A549 (cell line): ENCODE results near the gene TDRD12. TPM values are rescaled to one million over a fixed set of nuclear protein-coding genes. Genes with fewer than 3 reads are reported as not detected.

ENCODE experiments used
- ATAC-seq, 2 experiments: fragments of 200-7000 bp in 1 of 2; fragments of >200 bp in 1 of 2; cut with Nextera tagmentation in 1 of 2; cut with Tn5 transposase in 1 of 2; 3 replicates each; pipeline versions ENCODE4 v1.8.0 to v1.9.1; 2018 to 2020; ENCODE audit warnings: mild to moderate bottlenecking in 1 of 2, moderate library complexity in 1 of 2
- CTCF ChIA-PET: fragments of 300-600 bp; sonication (Branson Sonifier 250); formaldehyde crosslinking; extraction: SDS; loops from one replicate; lab custom pipeline; 2021; ENCODE audit warnings: antibody characterized with exemption, inconsistent platforms; lab: Yijun Ruan, JAX
- POLR2A ChIA-PET: fragments of 350-600 bp; formaldehyde crosslinking; extraction: SDS; loops from one replicate; lab custom pipeline; 2021; ENCODE audit warnings: antibody characterized with exemption, inconsistent platforms; lab: Yijun Ruan, JAX
- DNase-seq, 2 experiments: peaks; one replicate each; pipeline versions ENCODE4 v3.0.0 to v3.0.0-alpha.2; 2011 to 2016; ENCODE audit warnings: low read depth in 1 of 2, low spot score in 1 of 2
- FAIRE-seq: peaks from 2 replicates; lab custom pipeline; 2011; peaks lifted over from hg19 to GRCh38; lab: Jason Lieb, UNC
- H3K27ac ChIP-seq, 2 experiments: fragments of >200 bp; sonication (Bioruptor Twin); formaldehyde crosslinking; 3 replicates each; pipeline ENCODE4 v1.5.1; 2016 to 2017
- H3K4me1 ChIP-seq: fragments of >200 bp; sonication (Bioruptor Twin); formaldehyde crosslinking; 3 replicates; pipeline ENCODE4 v1.6.1; 2016
- H3K4me2 ChIP-seq: fragments of >200 bp; sonication (Bioruptor Twin); formaldehyde crosslinking; 3 replicates; pipeline ENCODE4 v1.6.1; 2016
- H3K4me3 ChIP-seq: fragments of >200 bp; sonication (Bioruptor Twin); formaldehyde crosslinking; 3 replicates; pipeline ENCODE4 v1.5.1; 2016
- H3K9me3 ChIP-seq: fragments of >200 bp; sonication (Bioruptor Twin); formaldehyde crosslinking; 3 replicates; pipeline ENCODE4 v1.6.1; 2016
- BHLHE40 ChIP-seq: IDR thresholded peaks from 2 replicates; pipeline ENCODE4 v1.6.1; 2012; ENCODE audit warnings: low read depth, low read length, inconsistent platforms
- CBX8 ChIP-seq: fragments of 200-600 bp; sonication (generic); IDR thresholded peaks from 2 replicates; pipeline ENCODE4 v1.6.1; 2016
- CEBPB ChIP-seq, 2 experiments: fragments of >200 bp in 1 of 2; sonication (Bioruptor Twin) in 1 of 2; formaldehyde crosslinking in 1 of 2; IDR thresholded peaks; 2 replicates each; pipeline ENCODE4 v1.6.1; 2012 to 2016
- CHD2 ChIP-seq: fragments of 150-350 bp; IDR thresholded peaks from 2 replicates; pipeline ENCODE4 v1.6.1; 2014; ENCODE audit warnings: low read length; ENCODE audit not compliant: partially characterized antibody
- FOSB ChIP-seq: fragments of 250-450 bp; sonication (Bioruptor Pico); IDR thresholded peaks from 2 replicates; pipeline ENCODE4 v1.5.0; 2020; ENCODE audit warnings: mild to moderate bottlenecking, moderate library complexity
- FOSL2 ChIP-seq, 2 experiments: fragments of 450-650 bp in 1 of 2; fragments of >200 bp in 1 of 2; sonication (Bioruptor Twin) in 1 of 2; formaldehyde crosslinking; IDR thresholded peaks; 2 replicates each; pipeline versions ENCODE4 v1.5.0 to v1.6.1; 2016 to 2020; ENCODE audit warnings: mild to moderate bottlenecking in 1 of 2, moderate library complexity in 1 of 2
- HDAC2 ChIP-seq: fragments of 200-600 bp; sonication (generic); IDR thresholded peaks from 2 replicates; pipeline ENCODE4 v1.6.1; 2016
- HOXA7 ChIP-seq: fragments of 250-450 bp; sonication (Bioruptor Pico); IDR thresholded peaks from 2 replicates; pipeline ENCODE4 v1.5.0; 2020; ENCODE audit warnings: mild to moderate bottlenecking, moderate library complexity
- HOXB5 ChIP-seq: fragments of 250-450 bp; sonication (Bioruptor Pico); IDR thresholded peaks from 2 replicates; pipeline ENCODE4 v1.5.0; 2020; ENCODE audit warnings: mild to moderate bottlenecking, moderate library complexity
- JUN ChIP-seq, 2 experiments: fragments of >200 bp; sonication (Bioruptor Twin); formaldehyde crosslinking; IDR thresholded peaks; 2 replicates in 1 of 2; 3 replicates in 1 of 2; pipeline ENCODE4 v1.6.1; 2016 to 2017
- KDM5A ChIP-seq: fragments of 200-600 bp; sonication (generic); IDR thresholded peaks from 2 replicates; pipeline ENCODE4 v1.6.1; 2016; ENCODE audit warnings: antibody characterized with exemption, mild to moderate bottlenecking
- MAZ ChIP-seq: fragments of 150-350 bp; IDR thresholded peaks from 2 replicates; pipeline ENCODE4 v1.6.1; 2014; ENCODE audit warnings: antibody characterized with exemption, low read depth, low read length, borderline replicate concordance
- NFE2L2 ChIP-seq: fragments of 150-350 bp; conservative IDR thresholded peaks from 2 replicates; pipeline ENCODE4 v1.6.1; 2014; ENCODE audit warnings: low read length
- NPAS2 ChIP-seq: fragments of 250-450 bp; sonication (Bioruptor Pico); IDR thresholded peaks from 2 replicates; pipeline ENCODE4 v1.8.0; 2022; ENCODE audit warnings: mild to moderate bottlenecking, moderate library complexity, borderline replicate concordance
- PHF8 ChIP-seq: fragments of 200-600 bp; sonication (generic); IDR thresholded peaks from 2 replicates; pipeline ENCODE4 v1.6.1; 2016; ENCODE audit warnings: low read depth, mild to moderate bottlenecking, antibody characterized with exemption, moderate library complexity, borderline replicate concordance
- POLR2A ChIP-seq: IDR thresholded peaks from 2 replicates; pipeline ENCODE4 v1.6.1; 2012; ENCODE audit warnings: mild to moderate bottlenecking, low read length
- RCOR1 ChIP-seq: fragments of 150-350 bp; IDR thresholded peaks from 2 replicates; pipeline ENCODE4 v1.6.1; 2014; ENCODE audit warnings: antibody characterized with exemption, low read length, low read depth
- RFX5 ChIP-seq: fragments of 450-650 bp; IDR thresholded peaks from 2 replicates; pipeline ENCODE4 v1.7.1; 2014; ENCODE audit warnings: antibody characterized with exemption, mild to moderate bottlenecking, moderate library complexity
- RNF2 ChIP-seq: fragments of 200-600 bp; sonication (generic); IDR thresholded peaks from 2 replicates; pipeline ENCODE4 v1.6.1; 2016; ENCODE audit warnings: low read depth, mild to moderate bottlenecking, antibody characterized with exemption, moderate library complexity, borderline replicate concordance
- SMC3 ChIP-seq: fragments of >200 bp; sonication (Bioruptor Twin); formaldehyde crosslinking; IDR thresholded peaks from 3 replicates; pipeline ENCODE4 v1.6.1; 2018; ENCODE audit warnings: inconsistent platforms
- TFCP2L1 ChIP-seq: fragments of 250-450 bp; sonication (Bioruptor Pico); IDR thresholded peaks from 2 replicates; pipeline ENCODE4 v1.5.0; 2021; ENCODE audit warnings: mild to moderate bottlenecking
- TP53 ChIP-seq: fragments of 250-450 bp; sonication (Bioruptor Pico); IDR thresholded peaks from 2 replicates; pipeline ENCODE4 v1.5.0; 2021; ENCODE audit warnings: mild to moderate bottlenecking, moderate library complexity
- ZC3H11A ChIP-seq: fragments of 450-650 bp; IDR thresholded peaks from 2 replicates; pipeline ENCODE4 v1.6.1; 2014; ENCODE audit warnings: antibody characterized with exemption, mild to moderate bottlenecking
- WGBS: methylation state at CpG from one replicate; pipeline ENCODE4 v1.1.6; 2017; ENCODE audit errors: missing lambda C conversion rate; 5-methylcytosine and 5-hydroxymethylcytosine counted together
- polyA plus RNA-seq, 4 experiments: library from polyadenylated mRNA; depleted of rRNA in 3 of 4; stranded (reverse); fragments of >200 nt; fragmentation: RNase III in 1 of 4; extraction: RNeasy Plus Mini Kit Qiagen cat#74134 plus additional on column Dnase treatment in 1 of 4; gene quantifications; 2 replicates in 3 of 4; 3 replicates in 1 of 4; pipeline ENCODE4 v1.2.3, GENCODE V29; 2011 to 2017
- TF ChIP-seq, protein P1 (sequence below): IDR thresholded peaks from 2 replicates; pipeline ENCODE4 v1.6.1; 2012; ENCODE audit warnings: low read depth, borderline replicate concordance
- TF ChIP-seq, protein P2 (sequence below): fragments of >200 bp; sonication (Bioruptor Twin); formaldehyde crosslinking; IDR thresholded peaks from 3 replicates; pipeline ENCODE4 v1.6.1; 2016
- TF ChIP-seq, protein P3 (sequence below): fragments of 150-350 bp; IDR thresholded peaks from 2 replicates; pipeline ENCODE4 v1.6.1; 2014; ENCODE audit warnings: low read depth, mild to moderate bottlenecking, low read length
- TF ChIP-seq, protein P4 (sequence below): fragments of 250-450 bp; sonication (Bioruptor Pico); IDR thresholded peaks from 2 replicates; pipeline ENCODE4 v1.5.0; 2020; ENCODE audit warnings: low read depth, mild to moderate bottlenecking, moderate library complexity
- TF ChIP-seq, protein P5 (sequence below): IDR thresholded peaks from 2 replicates; pipeline ENCODE4 v1.6.1; 2012
- TF ChIP-seq, protein P6 (sequence below): fragments of 250-450 bp; sonication (Bioruptor Pico); IDR thresholded peaks from 2 replicates; pipeline ENCODE4 v1.5.0; 2021; ENCODE audit warnings: mild to moderate bottlenecking, moderate library complexity, borderline replicate concordance
- TF ChIP-seq, protein P7 (sequence below): IDR thresholded peaks from 2 replicates; pipeline ENCODE4 v1.6.1; 2012

Gene TDRD12
- polyA plus RNA-seq, 2 of the 4 experiments (the other 2 are of a cell fraction): 0.19 to 0.53 TPM

DNA sequence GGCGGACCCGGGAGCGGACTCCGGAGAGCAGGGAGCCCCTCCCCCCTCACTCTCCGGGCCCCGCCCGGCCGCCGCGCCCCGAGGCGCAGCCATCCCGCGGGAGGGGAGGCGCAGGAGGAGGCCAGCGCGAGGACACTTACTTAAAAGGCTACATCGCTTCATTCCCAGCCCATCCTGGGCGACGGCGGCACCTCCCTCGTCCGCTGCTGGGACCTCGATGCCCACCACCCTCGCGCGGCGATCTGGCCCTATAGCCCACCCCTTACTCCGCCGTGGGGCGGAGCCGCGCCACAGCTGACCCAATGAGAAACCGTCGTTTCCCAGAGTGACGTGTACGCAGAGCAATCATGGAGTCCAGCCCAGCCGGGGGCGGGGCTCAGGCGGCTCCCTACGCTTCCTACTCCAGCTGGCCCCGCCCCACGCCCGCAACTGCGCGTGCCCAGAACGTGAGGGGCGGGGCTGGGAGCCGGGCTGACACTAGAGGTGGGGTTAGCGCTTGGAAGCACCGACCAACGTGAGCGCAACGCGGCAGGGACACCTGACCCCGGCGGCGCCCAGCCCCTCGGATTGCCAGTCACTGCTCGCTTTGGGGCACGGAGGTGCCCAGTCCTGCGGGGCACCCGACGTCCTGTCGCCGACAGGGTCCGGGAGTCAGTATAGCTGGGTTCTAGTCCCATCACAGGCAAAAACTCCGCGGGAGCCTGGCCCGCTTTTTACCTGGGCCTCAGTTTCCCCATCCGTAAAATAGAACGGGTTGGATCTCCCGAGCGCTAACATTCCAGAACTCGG lies 44.4 kb upstream of the TDRD12 start, which contains the start of gene ANKRD27:
TSS of gene ANKRD27 (minus strand) at position 250 of the 789 bp plus-strand sequence. CDS start 16,165 bp downstream, outside the sequence.
- WGBS: under 1% methylated on average over 70 of the region's 75 CpGs
- DNase-seq: peak; percentile 99 to 100
- TF ChIP-seq SMC3 (no peak), BHLHE40 (peak; percentile 64), HOXA7 (CRISPR knock-in tag) (no peak), CBX8 (no peak), HDAC2 (no peak), POLR2A (peak; percentile 87), RFX5 (peak; percentile 60; the same call in 1 of the 2 replicates), CHD2 (no peak), MAZ (peak; percentile 26; the same call in 1 of the 2 replicates), NFE2L2 (no peak), RNF2 (no peak), FOSB (CRISPR knock-in tag) (no peak), TFCP2L1 (CRISPR knock-in tag) (peak; percentile 59; the same call in 1 of the 2 replicates), FOSL2 (IDR thresholded peaks at IDR 0.05) (no peak), FOSL2 (CRISPR knock-in tag; IDR thresholded peaks at IDR 0.05) (0 out of 2 replicates have a peak, but pooled peaks have one; percentile 15), KDM5A (no peak), ZC3H11A (no peak), HOXB5 (peak; percentile 62; the same call in 1 of the 2 replicates), RCOR1 (no peak), JUN (IDR thresholded peaks at IDR 0.05) (peak in 1 of 2 experiments; percentile 81; a peak in 3 of 5 replicates), CEBPB (IDR thresholded peaks at IDR 0.05) (no peak), NPAS2 (CRISPR knock-in tag) (no peak), TP53 (CRISPR knock-in tag) (peak; percentile 17; the same call in 1 of the 2 replicates), PHF8 (peak; percentile 80; the same call in 1 of the 2 replicates)
- TF ChIP-seq, protein P1, sequence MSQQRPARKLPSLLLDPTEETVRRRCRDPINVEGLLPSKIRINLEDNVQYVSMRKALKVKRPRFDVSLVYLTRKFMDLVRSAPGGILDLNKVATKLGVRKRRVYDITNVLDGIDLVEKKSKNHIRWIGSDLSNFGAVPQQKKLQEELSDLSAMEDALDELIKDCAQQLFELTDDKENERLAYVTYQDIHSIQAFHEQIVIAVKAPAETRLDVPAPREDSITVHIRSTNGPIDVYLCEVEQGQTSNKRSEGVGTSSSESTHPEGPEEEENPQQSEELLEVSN: 0 out of 2 replicates have a peak, but pooled peaks have one; percentile 55
- TF ChIP-seq, protein P2, sequence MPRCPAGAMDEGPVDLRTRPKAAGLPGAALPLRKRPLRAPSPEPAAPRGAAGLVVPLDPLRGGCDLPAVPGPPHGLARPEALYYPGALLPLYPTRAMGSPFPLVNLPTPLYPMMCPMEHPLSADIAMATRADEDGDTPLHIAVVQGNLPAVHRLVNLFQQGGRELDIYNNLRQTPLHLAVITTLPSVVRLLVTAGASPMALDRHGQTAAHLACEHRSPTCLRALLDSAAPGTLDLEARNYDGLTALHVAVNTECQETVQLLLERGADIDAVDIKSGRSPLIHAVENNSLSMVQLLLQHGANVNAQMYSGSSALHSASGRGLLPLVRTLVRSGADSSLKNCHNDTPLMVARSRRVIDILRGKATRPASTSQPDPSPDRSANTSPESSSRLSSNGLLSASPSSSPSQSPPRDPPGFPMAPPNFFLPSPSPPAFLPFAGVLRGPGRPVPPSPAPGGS: 0 out of 3 replicates have a peak, but pooled peaks have one; percentile 57
- TF ChIP-seq, protein P3, sequence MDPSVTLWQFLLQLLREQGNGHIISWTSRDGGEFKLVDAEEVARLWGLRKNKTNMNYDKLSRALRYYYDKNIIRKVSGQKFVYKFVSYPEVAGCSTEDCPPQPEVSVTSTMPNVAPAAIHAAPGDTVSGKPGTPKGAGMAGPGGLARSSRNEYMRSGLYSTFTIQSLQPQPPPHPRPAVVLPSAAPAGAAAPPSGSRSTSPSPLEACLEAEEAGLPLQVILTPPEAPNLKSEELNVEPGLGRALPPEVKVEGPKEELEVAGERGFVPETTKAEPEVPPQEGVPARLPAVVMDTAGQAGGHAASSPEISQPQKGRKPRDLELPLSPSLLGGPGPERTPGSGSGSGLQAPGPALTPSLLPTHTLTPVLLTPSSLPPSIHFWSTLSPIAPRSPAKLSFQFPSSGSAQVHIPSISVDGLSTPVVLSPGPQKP: no peak
- TF ChIP-seq, protein P4, sequence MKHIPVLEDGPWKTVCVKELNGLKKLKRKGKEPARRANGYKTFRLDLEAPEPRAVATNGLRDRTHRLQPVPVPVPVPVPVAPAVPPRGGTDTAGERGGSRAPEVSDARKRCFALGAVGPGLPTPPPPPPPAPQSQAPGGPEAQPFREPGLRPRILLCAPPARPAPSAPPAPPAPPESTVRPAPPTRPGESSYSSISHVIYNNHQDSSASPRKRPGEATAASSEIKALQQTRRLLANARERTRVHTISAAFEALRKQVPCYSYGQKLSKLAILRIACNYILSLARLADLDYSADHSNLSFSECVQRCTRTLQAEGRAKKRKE (CRISPR knock-in tag): 0 out of 2 replicates have a peak, but pooled peaks have one; percentile 39
- TF ChIP-seq, protein P5, sequence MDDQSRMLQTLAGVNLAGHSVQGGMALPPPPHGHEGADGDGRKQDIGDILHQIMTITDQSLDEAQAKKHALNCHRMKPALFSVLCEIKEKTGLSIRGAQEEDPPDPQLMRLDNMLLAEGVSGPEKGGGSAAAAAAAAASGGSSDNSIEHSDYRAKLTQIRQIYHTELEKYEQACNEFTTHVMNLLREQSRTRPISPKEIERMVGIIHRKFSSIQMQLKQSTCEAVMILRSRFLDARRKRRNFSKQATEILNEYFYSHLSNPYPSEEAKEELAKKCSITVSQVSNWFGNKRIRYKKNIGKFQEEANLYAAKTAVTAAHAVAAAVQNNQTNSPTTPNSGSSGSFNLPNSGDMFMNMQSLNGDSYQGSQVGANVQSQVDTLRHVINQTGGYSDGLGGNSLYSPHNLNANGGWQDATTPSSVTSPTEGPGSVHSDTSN: peak; percentile 99
- TF ChIP-seq, protein P6, sequence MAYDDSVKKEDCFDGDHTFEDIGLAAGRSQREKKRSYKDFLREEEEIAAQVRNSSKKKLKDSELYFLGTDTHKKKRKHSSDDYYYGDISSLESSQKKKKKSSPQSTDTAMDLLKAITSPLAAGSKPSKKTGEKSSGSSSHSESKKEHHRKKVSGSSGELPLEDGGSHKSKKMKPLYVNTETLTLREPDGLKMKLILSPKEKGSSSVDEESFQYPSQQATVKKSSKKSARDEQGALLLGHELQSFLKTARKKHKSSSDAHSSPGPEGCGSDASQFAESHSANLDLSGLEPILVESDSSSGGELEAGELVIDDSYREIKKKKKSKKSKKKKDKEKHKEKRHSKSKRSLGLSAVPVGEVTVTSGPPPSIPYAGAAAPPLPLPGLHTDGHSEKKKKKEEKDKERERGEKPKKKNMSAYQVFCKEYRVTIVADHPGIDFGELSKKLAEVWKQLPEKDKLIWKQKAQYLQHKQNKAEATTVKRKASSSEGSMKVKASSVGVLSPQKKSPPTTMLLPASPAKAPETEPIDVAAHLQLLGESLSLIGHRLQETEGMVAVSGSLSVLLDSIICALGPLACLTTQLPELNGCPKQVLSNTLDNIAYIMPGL (CRISPR knock-in tag): no peak
- TF ChIP-seq, protein P7, sequence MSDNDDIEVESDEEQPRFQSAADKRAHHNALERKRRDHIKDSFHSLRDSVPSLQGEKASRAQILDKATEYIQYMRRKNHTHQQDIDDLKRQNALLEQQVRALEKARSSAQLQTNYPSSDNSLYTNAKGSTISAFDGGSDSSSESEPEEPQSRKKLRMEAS: peak; percentile 85
- ChIA-PET POLR2A (interaction anchor here (0.5 to 2.2 kb wide), 9 partner anchors 13 to 502 kb away, joined by 3 to 24 read pairs (median 5); partner anchors contain the start of genes DPY19L3, NUDT19, PDCD5 and RHPN2), CTCF (interaction anchor here (0.6 to 2.2 kb wide), 8 partner anchors 17 to 509 kb away, joined by 3 to 9 read pairs (median 3); partner anchors contain the start of gene NUDT19)
- Histone ChIP-seq H3K4me1 (peaks cover 16% of the 10 kb centered on the region), H3K4me3 (peak within 1 kb of the TSS; percentile 84), H3K4me2 (peak within 1 kb of the TSS; percentile 85), H3K9me3 (no peaks in the 10 kb centered on the region; the same call in 2 of the 3 replicates), H3K27ac (peak within 1 kb of the TSS; percentile 82 to 88)
- ATAC-seq: peak; percentile 82 to 94
- peak; percentile 96 for FAIRE-seq
